ENCODE measurements around the gene WWC2. TPM values are rescaled to one million over a fixed set of nuclear protein-coding genes. Genes with fewer than 3 reads are reported as not detected.

The WWC2 gene
- total and polyA plus RNA-seq, 2 donors (not counting 3 experiments of a cell fraction or from before 2014, with no cell fraction given), result 12.9 to 52.2 TPM

DNA sequence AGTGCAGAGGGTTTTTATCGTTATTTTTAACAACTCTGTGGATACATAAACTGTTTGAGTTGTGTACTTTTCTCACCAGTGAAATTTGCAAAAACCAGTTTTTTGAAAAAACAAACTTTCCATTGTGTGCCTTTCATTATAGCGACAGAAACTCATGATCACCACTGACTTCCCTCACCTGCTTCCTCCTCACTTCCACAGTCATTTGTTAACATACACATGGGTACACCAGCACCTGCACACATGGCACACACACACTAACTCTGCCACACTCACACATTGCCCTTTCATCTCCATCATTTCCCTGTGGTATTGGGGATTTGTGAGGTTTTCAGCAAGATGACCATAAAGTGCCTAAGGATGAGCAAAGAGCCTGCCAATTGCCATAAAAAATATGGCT is 200.4 kb downstream of the WWC2 start:
- Histone ChIP-seq H2AFZ (ENCODE audit: low read depth, low read length) (no peak overlapping the region), H3K9me3 (replicated peaks; ENCODE audit: control insufficient read depth, insufficient read depth, low read length) (no peaks in the 10 kb centered on the region), H3K4me1 (ENCODE audit: control insufficient read depth, extremely low read depth, insufficient read depth, low read length) (peaks cover 19% of the 10 kb centered on the region), H3K9me1 (replicated peaks; ENCODE audit: control insufficient read depth, extremely low read depth, insufficient read depth, low read length) (no peaks in the 10 kb centered on the region), H4K20me1 (replicated peaks; ENCODE audit: control insufficient read depth, extremely low read depth, insufficient read depth, low read length) (no peaks in the 10 kb centered on the region), H3K27me3 (ENCODE audit: control insufficient read depth in 2 of 2, insufficient read depth in 2 of 2, low read length in 2 of 2) (no peaks in the 10 kb centered on the region), H3K36me3 (ENCODE audit: control insufficient read depth in 2 of 2, extremely low read depth in 1 of 2, insufficient read depth in 2 of 2, low read length in 2 of 2) (no peaks in the 10 kb centered on the region), H3K4me2 (ENCODE audit: insufficient read depth, low read length) (no peak overlapping the region), H3K9ac (replicated peaks; ENCODE audit: extremely low read depth, insufficient read depth, low read length) (no peak overlapping the region), H3K27ac (ENCODE audit: insufficient read depth, low read depth, low read length) (no peak overlapping the region), H3K79me2 (ENCODE audit: control insufficient read depth, insufficient read depth, low read length) (no peaks in the 10 kb centered on the region), H3K4me3 (replicated peaks in 1 of 3; ENCODE audit: insufficient read depth in 1 of 3, low read depth in 1 of 3, low read length in 3 of 3) (no peak overlapping the region)
- DNase-seq (ENCODE audit: low read depth, low spot score), result peak; percentile 14
- BruUV-seq (replicated peaks), result no TSS peak
- FAIRE-seq, result no peak
- ChIA-PET CTCF (interaction anchor here (1.1 kb wide), 1 partner anchor 361 kb away, joined by 4 read pairs; no protein-coding TSS in a partner anchor), POLR2A (no interaction called here)
- TF ChIP-seq, protein P1, sequence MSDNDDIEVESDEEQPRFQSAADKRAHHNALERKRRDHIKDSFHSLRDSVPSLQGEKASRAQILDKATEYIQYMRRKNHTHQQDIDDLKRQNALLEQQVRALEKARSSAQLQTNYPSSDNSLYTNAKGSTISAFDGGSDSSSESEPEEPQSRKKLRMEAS (IDR thresholded peaks at IDR 0.05; ENCODE audit: insufficient read depth, insufficient read length), result no peak
- TF ChIP-seq FOS (IDR thresholded peaks at IDR 0.05; ENCODE audit: borderline replicate concordance, insufficient read depth, low read length) (no peak), EZH2 (IDR thresholded peaks at IDR 0.05; ENCODE audit: borderline replicate concordance, low read depth, low read length, severe bottlenecking) (no peak), MYC (IDR thresholded peaks at IDR 0.05; ENCODE audit: low read depth, low read length) (no peak), GATA2 (IDR thresholded peaks at IDR 0.05; ENCODE audit: insufficient read depth, insufficient read length, low read depth, low read length) (no peak), POLR2A (IDR thresholded peaks at IDR 0.05; ENCODE audit: low read depth, low read length) (no peak), POLR2AphosphoS5 (IDR thresholded peaks at IDR 0.05; ENCODE audit: insufficient read depth, low read depth, low read length) (no peak), JUN (IDR thresholded peaks at IDR 0.05; ENCODE audit: borderline replicate concordance, insufficient read depth, insufficient read length, low read depth) (no peak)
- TF ChIP-seq, protein P2, sequence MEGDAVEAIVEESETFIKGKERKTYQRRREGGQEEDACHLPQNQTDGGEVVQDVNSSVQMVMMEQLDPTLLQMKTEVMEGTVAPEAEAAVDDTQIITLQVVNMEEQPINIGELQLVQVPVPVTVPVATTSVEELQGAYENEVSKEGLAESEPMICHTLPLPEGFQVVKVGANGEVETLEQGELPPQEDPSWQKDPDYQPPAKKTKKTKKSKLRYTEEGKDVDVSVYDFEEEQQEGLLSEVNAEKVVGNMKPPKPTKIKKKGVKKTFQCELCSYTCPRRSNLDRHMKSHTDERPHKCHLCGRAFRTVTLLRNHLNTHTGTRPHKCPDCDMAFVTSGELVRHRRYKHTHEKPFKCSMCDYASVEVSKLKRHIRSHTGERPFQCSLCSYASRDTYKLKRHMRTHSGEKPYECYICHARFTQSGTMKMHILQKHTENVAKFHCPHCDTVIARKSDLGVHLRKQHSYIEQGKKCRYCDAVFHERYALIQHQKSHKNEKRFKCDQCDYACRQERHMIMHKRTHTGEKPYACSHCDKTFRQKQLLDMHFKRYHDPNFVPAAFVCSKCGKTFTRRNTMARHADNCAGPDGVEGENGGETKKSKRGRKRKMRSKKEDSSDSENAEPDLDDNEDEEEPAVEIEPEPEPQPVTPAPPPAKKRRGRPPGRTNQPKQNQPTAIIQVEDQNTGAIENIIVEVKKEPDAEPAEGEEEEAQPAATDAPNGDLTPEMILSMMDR (IDR thresholded peaks at IDR 0.05; ENCODE audit: extremely low read depth in 1 of 2, insufficient read depth in 1 of 2, low read depth in 1 of 2, low read length in 2 of 2), result no peak
- intact Hi-C loops (cut with micrococcal nuclease) (no loop called here), dilution Hi-C loops (cut with MboI; ENCODE audit: extremely low pct_ligation_motif_present, low sequenced_read_pairs) (no loop called here)

Measured in endothelial cell of umbilical vein (primary cell).